Osteoblast (primary cell): Measurements from ENCODE around the gene SLC5A11. TPM values are rescaled to one million over a fixed set of nuclear protein-coding genes. Genes with fewer than 3 reads are reported as not detected.
"Not testable (repeated sequence)": the region's sequence is repeated elsewhere in the genome, so short reads cannot be mapped to it uniquely, and the experiment has no call there.

ENCODE experiments used
- DNase-seq: peaks from one replicate; pipeline ENCODE4 v3.0.0; 2011; ENCODE audit warnings: low spot score, mixed read lengths; ENCODE audit not compliant: insufficient read length; ENCODE audit errors: missing footprints
- H2AFZ ChIP-seq: 2 replicates; pipeline ENCODE4 v1.6.0; 2011; ENCODE audit warnings: mild to moderate bottlenecking, low read length
- H3K27ac ChIP-seq: 2 replicates; pipeline ENCODE4 v1.5.1; 2011; ENCODE audit warnings: mild to moderate bottlenecking, low read depth, low read length, moderate library complexity
- H3K27me3 ChIP-seq: 2 replicates; pipeline ENCODE4 v1.6.0; 2012; ENCODE audit warnings: mild to moderate bottlenecking, control low read depth, inconsistent platforms, low read length, moderate library complexity; ENCODE audit not compliant: insufficient read depth
- H3K36me3 ChIP-seq: 2 replicates; pipeline ENCODE4 v1.5.1; 2011; ENCODE audit warnings: mild to moderate bottlenecking, low read length, control low read depth, moderate library complexity; ENCODE audit not compliant: insufficient read depth
- H3K4me1 ChIP-seq: 2 replicates; pipeline ENCODE4 v1.5.1; 2011; ENCODE audit warnings: mild to moderate bottlenecking, low read length, control low read depth, moderate library complexity; ENCODE audit not compliant: insufficient read depth
- H3K4me2 ChIP-seq: 2 replicates; pipeline ENCODE4 v1.6.0; 2011; ENCODE audit warnings: mild to moderate bottlenecking, low read length; ENCODE audit not compliant: insufficient read depth
- H3K4me3 ChIP-seq: fragments of 200-600 bp; sonication (generic); 3 replicates; pipeline ENCODE4 v1.5.1; 2012; ENCODE audit warnings: mild to moderate bottlenecking, low read length, inconsistent platforms; ENCODE audit not compliant: insufficient read depth
- H3K79me2 ChIP-seq: 2 replicates; pipeline ENCODE4 v1.6.0; 2012; ENCODE audit warnings: mild to moderate bottlenecking, low read length, control low read depth, inconsistent platforms; ENCODE audit not compliant: insufficient read depth
- H3K9me3 ChIP-seq: 2 replicates; pipeline ENCODE4 v1.5.1; 2011; ENCODE audit warnings: low read depth, low read length, control low read depth
- H4K20me1 ChIP-seq: 2 replicates; pipeline ENCODE4 v1.6.0; 2012; ENCODE audit warnings: mild to moderate bottlenecking, low read length, control low read depth; ENCODE audit not compliant: insufficient read depth
- total RNA-seq: library from RNA; depleted of rRNA; stranded (reverse); fragments of >200 nt; gene quantifications from 2 replicates; pipeline ENCODE4 v1.2.3, GENCODE V29; 2012
- TF ChIP-seq, protein P1 (sequence below): IDR thresholded peaks from 2 replicates; pipeline ENCODE4 v1.5.1; 2011; ENCODE audit warnings: mild to moderate bottlenecking, low read depth, low read length, moderate library complexity; ENCODE audit errors: extremely low read depth

SLC5A11 gene
- total RNA-seq, 1 donor, result not detected

DNA sequence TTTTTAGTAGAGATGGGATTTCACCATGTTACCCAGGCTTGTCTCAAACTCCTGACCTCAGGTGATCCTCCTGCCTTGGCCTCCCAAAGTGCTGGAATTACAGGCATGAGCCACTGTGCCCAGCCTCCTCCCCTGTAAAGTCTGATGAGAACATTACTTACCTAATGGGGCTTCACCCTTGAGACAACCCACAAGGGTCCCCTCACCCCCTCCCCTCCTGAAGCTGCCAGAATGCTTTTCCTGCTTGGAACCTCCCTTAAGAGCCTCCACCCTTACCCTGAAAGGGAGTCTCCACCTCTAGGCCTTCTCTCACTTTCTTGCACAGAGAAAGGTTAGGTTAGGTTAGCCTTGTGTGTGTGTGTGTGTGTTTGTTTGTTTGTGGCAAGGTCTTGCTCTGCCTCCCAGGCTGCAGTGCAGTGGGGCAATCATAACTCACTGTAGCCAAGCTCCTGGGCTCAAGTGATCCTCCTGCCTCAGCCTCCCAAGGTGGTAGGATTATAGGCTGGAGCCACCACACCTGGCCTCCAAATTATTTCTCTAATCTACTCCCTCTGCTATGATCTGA, 8.9 kb downstream of the SLC5A11 start:
- no peaks in the 10 kb centered on the region for H3K27me3 ChIP-seq
- no peak for DNase-seq
- no peak overlapping the region for H3K4me3 ChIP-seq
- H3K36me3 ChIP-seq, result no peaks in the 10 kb centered on the region
- H3K4me2 ChIP-seq, result no peak overlapping the region
- H3K27ac ChIP-seq, result no peak overlapping the region
- no peaks in the 10 kb centered on the region for H3K79me2 ChIP-seq
- no peaks in the 10 kb centered on the region for H3K4me1 ChIP-seq
- no peaks in the 10 kb centered on the region for H4K20me1 ChIP-seq
- H3K9me3 ChIP-seq, result no peaks in the 10 kb centered on the region
- TF ChIP-seq, protein P1, sequence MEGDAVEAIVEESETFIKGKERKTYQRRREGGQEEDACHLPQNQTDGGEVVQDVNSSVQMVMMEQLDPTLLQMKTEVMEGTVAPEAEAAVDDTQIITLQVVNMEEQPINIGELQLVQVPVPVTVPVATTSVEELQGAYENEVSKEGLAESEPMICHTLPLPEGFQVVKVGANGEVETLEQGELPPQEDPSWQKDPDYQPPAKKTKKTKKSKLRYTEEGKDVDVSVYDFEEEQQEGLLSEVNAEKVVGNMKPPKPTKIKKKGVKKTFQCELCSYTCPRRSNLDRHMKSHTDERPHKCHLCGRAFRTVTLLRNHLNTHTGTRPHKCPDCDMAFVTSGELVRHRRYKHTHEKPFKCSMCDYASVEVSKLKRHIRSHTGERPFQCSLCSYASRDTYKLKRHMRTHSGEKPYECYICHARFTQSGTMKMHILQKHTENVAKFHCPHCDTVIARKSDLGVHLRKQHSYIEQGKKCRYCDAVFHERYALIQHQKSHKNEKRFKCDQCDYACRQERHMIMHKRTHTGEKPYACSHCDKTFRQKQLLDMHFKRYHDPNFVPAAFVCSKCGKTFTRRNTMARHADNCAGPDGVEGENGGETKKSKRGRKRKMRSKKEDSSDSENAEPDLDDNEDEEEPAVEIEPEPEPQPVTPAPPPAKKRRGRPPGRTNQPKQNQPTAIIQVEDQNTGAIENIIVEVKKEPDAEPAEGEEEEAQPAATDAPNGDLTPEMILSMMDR, result no peak
- H2AFZ ChIP-seq, result no peak overlapping the region

DNA sequence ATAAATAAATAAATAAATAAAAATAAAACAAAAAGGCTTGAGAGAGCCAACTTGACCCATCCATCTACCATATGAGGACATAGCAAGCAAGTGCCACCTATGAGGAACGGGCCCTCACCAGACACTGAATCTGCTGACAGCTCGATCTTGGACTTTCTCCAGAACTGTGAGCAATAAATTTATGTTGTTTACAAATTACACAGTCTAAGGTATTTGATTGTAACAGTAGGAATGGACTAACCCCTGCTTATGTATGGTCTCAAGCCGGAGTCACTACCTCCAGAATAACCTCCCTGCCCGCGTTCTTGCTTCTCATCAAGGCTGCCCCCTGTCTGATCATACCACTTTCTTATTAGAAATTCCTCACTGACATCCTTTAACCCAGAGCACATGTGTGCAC, 9.9 kb downstream of the SLC5A11 start:
- Histone ChIP-seq H3K4me3 (no peak overlapping the region), H3K4me1 (no peaks in the 10 kb centered on the region), H3K79me2 (no peaks in the 10 kb centered on the region), H2AFZ (no peak overlapping the region), H3K4me2 (no peak overlapping the region), H3K27me3 (no peaks in the 10 kb centered on the region), H3K36me3 (no peaks in the 10 kb centered on the region), H3K9me3 (no peaks in the 10 kb centered on the region), H4K20me1 (no peaks in the 10 kb centered on the region), H3K27ac (no peak overlapping the region)
- DNase-seq, result no peak
- TF ChIP-seq, protein P1, result no peak

DNA sequence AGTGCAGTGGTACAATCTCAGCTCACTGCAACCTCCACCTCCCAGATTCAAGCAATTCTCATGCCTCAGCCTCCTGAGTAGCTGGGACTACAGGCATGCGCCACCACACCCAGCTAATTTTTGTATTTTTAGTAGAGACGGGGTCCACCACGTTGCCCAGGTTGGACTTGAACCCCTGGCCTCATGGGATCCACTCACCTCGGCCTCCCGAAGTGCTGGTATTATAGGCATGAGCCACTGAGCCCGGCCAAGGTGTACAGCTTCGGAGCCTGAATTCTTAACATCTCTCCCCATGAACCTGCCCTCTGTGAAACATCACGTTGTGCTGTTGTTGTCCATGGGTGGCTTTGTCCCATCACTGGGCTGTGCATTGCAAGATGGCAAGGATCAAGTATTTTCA, 11.1 kb downstream of the SLC5A11 start:
- H3K27me3 ChIP-seq, H2AFZ ChIP-seq, H3K79me2 ChIP-seq, H3K36me3 ChIP-seq, H3K4me2 ChIP-seq, H3K27ac ChIP-seq, H3K4me3 ChIP-seq, DNase-seq, H4K20me1 ChIP-seq, H3K9me3 ChIP-seq, H3K4me1 ChIP-seq: not testable (repeated sequence)

DNA sequence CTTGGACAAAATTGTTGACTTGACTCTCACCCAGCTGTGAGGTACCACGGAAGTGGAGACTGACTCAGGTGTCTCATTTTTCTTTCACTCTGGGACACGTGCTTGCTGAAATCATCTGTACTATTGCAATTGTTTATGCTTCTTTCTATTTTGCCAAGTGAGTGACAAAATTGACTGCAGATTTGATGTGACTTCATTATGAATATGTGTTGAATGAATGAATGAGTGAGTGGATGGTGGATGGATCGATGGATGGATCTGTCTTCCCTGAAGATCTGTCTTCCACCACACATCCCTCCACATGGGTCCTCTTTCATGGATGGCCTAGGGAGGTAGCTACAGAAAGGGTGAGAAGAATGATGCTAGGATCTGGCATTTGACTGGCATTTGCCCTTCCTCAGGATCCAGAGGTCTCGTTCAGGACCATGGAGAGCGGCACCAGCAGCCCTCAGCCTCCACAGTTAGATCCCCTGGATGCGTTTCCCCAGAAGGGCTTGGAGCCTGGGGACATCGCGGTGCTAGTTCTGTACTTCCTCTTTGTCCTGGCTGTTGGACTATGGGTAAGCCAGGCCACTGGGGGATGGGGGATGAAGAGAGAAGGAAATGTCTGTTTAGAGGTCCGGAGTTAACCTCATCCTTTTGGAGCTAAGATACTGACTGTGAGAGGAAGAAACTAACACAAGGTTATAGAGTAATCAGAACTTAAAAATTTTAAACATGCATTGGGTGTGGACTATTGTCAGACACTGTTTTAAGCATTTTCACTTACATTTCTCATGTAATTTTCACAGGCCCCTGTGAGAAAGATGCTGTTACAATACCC, 12.7 kb downstream of the SLC5A11 start:
- Histone ChIP-seq H3K36me3 (no peaks in the 10 kb centered on the region), H3K27ac (no peak overlapping the region), H3K79me2 (no peaks in the 10 kb centered on the region), H3K4me2 (no peak overlapping the region), H3K9me3 (no peaks in the 10 kb centered on the region), H3K4me1 (no peaks in the 10 kb centered on the region), H2AFZ (no peak overlapping the region), H3K4me3 (no peak overlapping the region), H3K27me3 (no peaks in the 10 kb centered on the region), H4K20me1 (no peaks in the 10 kb centered on the region)
- TF ChIP-seq, protein P1, result no peak
- peak; percentile 88 for DNase-seq
